Activated CD4-positive, alpha-beta T cell treated with anti-CD3 and anti-CD28 coated beads, Interleukin-2, Interleukin-4, amounts not matched to agents 100 ng/mL and 50 ng/mL, durations not matched to agents 16 hours and 8 hours (primary cell): ENCODE data around the gene SCYL2.

Experiments used
- DNase-seq: peaks from one replicate; pipeline ENCODE4 v3.0.0-alpha.2; 2020; ENCODE audit warnings: low spot score

SCYL2 gene

GRCh38 chr12:100381379-100381778 is 114.4 kb downstream of the SCYL2 start:
- no peak for DNase-seq

DNA sequence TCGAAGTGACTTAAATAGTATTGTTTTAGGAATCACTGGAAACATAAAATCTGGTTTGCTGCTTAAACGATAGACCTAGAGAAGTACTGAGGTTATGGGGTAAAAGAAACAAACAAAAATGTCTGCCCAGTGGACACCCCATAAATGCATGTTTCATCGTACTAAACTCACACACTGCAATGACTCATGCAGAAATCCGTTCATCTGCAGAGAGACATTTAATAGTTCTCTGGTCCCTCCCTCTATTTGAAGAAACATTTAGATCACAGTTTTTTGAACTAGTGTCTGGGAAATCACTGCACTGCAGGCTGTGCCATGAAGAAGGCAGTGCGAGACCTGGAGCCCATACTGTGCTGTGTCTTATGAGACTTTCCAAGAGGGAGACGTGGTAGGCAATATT is 115.4 kb downstream of the SCYL2 start:
- DNase-seq = no peak

DNA sequence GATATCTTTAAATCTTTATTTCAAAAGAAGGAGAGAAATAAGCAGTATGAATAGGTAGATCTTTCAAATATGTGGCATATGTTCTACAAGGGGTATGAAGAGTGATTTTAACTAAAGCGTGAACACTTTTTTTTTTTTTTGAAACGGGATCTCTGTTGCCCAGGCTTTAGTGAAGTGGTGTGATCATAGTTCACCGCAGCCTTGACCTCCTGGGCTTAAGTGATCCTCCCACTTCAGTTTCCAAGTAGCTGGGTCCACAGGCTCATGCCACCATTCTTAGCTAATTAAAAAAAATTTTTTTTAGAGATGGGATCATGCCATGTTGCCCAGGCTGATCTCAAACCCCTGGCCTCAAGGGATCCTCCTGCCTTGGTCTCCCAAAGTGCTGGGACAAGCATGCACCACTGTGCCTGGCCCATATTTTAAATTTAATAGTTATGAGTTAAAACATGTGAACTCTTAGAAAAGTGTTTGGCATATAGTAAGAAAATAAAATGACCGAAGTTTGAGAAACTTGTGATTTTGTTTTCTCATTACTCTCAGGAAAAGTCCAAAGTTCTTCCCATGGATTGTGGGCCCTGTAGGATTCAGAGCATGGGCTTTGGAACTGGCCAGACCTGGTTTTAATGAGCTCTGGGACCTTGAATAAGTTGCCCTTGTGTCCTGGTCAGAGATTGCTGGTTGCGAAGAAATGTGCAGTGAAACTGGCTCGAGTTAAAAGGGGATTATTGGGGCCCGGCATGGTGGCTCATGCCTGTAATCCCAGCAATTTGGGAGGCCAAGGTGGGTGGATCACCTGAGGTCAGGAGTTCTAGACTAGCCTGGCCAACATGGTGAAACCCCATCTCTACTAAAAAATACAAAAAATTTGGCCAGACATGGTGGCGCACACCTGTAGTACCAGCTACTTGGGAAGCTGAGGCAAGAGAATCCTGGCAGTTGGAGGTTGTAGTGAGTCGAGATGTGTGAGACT is 116.9 kb downstream of the SCYL2 start:
- no peak for DNase-seq

- DNase-seq = no peak
These were observed 117.6 kb downstream of the SCYL2 start for GRCh38 chr12:100384559-100384935.

DNA sequence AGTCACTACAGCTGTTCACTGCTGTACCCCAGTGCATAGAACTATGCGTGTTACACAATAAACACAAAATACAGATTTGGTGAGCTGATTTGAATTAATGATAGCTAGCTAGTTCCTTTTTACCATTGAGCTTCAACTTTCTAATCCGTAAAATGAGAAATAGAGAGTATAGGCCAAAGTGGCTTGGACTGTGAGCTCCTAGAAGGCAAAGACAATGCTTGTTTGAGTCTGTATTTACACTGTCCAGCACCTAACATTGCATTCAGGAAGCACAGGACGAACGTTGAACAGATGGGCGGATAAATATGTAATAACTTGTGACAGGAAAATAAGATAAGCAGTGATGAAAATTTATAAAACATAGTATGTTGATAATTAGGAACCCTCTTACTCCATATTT is 121.4 kb downstream of the SCYL2 start:
- DNase-seq = no peak
